ENCODE data around the gene PSRC1. TPM values are rescaled to one million over a fixed set of nuclear protein-coding genes. Genes with fewer than 3 reads are reported as not detected.

The PSRC1 gene
- total and polyA plus RNA-seq, 2 donors (not counting 3 experiments of a cell fraction or from before 2014, with no cell fraction given): 25.0 to 29.3 TPM

GRCh38 chr1:109307274-109308021, 24.5 kb upstream of the PSRC1 start:
- Histone ChIP-seq H3K27ac (ENCODE audit: insufficient read depth, low read depth, low read length) (no peak overlapping the region), H3K4me1 (ENCODE audit: control insufficient read depth, extremely low read depth, insufficient read depth, low read length) (no peaks in the 10 kb centered on the region), H3K79me2 (ENCODE audit: control insufficient read depth, insufficient read depth, low read length) (no peaks in the 10 kb centered on the region), H3K9me3 (replicated peaks; ENCODE audit: control insufficient read depth, insufficient read depth, low read length) (no peaks in the 10 kb centered on the region), H3K4me3 (replicated peaks in 1 of 3; ENCODE audit: insufficient read depth in 1 of 3, low read depth in 1 of 3, low read length in 3 of 3) (no peak overlapping the region), H3K27me3 (ENCODE audit: control insufficient read depth in 2 of 2, insufficient read depth in 2 of 2, low read length in 2 of 2) (peaks cover 6 to 8% of the 10 kb centered on the region in 2 experiments), H3K36me3 (ENCODE audit: control insufficient read depth in 2 of 2, extremely low read depth in 1 of 2, insufficient read depth in 2 of 2, low read length in 2 of 2) (no peaks in the 10 kb centered on the region), H3K9ac (replicated peaks; ENCODE audit: extremely low read depth, insufficient read depth, low read length) (no peak overlapping the region), H3K4me2 (ENCODE audit: insufficient read depth, low read length) (no peak overlapping the region), H2AFZ (ENCODE audit: low read depth, low read length) (no peak overlapping the region), H3K9me1 (replicated peaks; ENCODE audit: control insufficient read depth, extremely low read depth, insufficient read depth, low read length) (no peaks in the 10 kb centered on the region), H4K20me1 (replicated peaks; ENCODE audit: control insufficient read depth, extremely low read depth, insufficient read depth, low read length) (no peaks in the 10 kb centered on the region)
- dilution Hi-C loops (cut with MboI; ENCODE audit: extremely low pct_ligation_motif_present, low sequenced_read_pairs) (no loop called here), intact Hi-C loops (cut with micrococcal nuclease) (no loop called here)
- FAIRE-seq: no peak
- no peak for DNase-seq (ENCODE audit: low read depth, low spot score)
- BruUV-seq (replicated peaks): no TSS peak
- ChIA-PET CTCF (interaction anchor here (1.4 kb wide), 2 partner anchors 11 to 34 kb away, joined by 4 to 5 read pairs; no protein-coding TSS in a partner anchor), POLR2A (no interaction called here)
- TF ChIP-seq POLR2AphosphoS5 (IDR thresholded peaks at IDR 0.05; ENCODE audit: insufficient read depth, low read depth, low read length) (no peak), MAX (IDR thresholded peaks at IDR 0.05; ENCODE audit: insufficient read depth, insufficient read length) (no peak), GATA2 (IDR thresholded peaks at IDR 0.05; ENCODE audit: insufficient read depth, insufficient read length, low read depth, low read length) (no peak), POLR2A (IDR thresholded peaks at IDR 0.05; ENCODE audit: low read depth, low read length) (no peak), FOS (IDR thresholded peaks at IDR 0.05; ENCODE audit: borderline replicate concordance, insufficient read depth, low read length) (no peak), EZH2 (IDR thresholded peaks at IDR 0.05; ENCODE audit: borderline replicate concordance, low read depth, low read length, severe bottlenecking) (no peak), JUN (IDR thresholded peaks at IDR 0.05; ENCODE audit: borderline replicate concordance, insufficient read depth, insufficient read length, low read depth) (no peak), MYC (IDR thresholded peaks at IDR 0.05; ENCODE audit: low read depth, low read length) (no peak)
- TF ChIP-seq, protein P1, sequence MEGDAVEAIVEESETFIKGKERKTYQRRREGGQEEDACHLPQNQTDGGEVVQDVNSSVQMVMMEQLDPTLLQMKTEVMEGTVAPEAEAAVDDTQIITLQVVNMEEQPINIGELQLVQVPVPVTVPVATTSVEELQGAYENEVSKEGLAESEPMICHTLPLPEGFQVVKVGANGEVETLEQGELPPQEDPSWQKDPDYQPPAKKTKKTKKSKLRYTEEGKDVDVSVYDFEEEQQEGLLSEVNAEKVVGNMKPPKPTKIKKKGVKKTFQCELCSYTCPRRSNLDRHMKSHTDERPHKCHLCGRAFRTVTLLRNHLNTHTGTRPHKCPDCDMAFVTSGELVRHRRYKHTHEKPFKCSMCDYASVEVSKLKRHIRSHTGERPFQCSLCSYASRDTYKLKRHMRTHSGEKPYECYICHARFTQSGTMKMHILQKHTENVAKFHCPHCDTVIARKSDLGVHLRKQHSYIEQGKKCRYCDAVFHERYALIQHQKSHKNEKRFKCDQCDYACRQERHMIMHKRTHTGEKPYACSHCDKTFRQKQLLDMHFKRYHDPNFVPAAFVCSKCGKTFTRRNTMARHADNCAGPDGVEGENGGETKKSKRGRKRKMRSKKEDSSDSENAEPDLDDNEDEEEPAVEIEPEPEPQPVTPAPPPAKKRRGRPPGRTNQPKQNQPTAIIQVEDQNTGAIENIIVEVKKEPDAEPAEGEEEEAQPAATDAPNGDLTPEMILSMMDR (IDR thresholded peaks at IDR 0.05; ENCODE audit: extremely low read depth in 1 of 2, insufficient read depth in 1 of 2, low read depth in 1 of 2, low read length in 2 of 2): no peak

All from endothelial cell of umbilical vein (primary cell).